Measurements from ENCODE around the gene CMIP.

- TF ChIP-seq, protein P1, sequence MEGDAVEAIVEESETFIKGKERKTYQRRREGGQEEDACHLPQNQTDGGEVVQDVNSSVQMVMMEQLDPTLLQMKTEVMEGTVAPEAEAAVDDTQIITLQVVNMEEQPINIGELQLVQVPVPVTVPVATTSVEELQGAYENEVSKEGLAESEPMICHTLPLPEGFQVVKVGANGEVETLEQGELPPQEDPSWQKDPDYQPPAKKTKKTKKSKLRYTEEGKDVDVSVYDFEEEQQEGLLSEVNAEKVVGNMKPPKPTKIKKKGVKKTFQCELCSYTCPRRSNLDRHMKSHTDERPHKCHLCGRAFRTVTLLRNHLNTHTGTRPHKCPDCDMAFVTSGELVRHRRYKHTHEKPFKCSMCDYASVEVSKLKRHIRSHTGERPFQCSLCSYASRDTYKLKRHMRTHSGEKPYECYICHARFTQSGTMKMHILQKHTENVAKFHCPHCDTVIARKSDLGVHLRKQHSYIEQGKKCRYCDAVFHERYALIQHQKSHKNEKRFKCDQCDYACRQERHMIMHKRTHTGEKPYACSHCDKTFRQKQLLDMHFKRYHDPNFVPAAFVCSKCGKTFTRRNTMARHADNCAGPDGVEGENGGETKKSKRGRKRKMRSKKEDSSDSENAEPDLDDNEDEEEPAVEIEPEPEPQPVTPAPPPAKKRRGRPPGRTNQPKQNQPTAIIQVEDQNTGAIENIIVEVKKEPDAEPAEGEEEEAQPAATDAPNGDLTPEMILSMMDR (IDR thresholded peaks at IDR 0.05): no peak
- TF ChIP-seq POLR2A (IDR thresholded peaks at IDR 0.05): no peak
Measured at GRCh38 chr16:81564421-81564911, 119.9 kb downstream of the CMIP start.

Measured in prostate gland (tissue), 2 donors.